GM12891 (cell line): Measurements from ENCODE around the gene ADAMTS10.
"Not testable (repeated sequence)": the region's sequence is repeated elsewhere in the genome, so short reads cannot be mapped to it uniquely, and the experiment has no call there.

ENCODE experiments used
- DNase-seq: peaks from one replicate; pipeline ENCODE4 v3.0.0; 2011; ENCODE audit warnings: low spot score; ENCODE audit not compliant: insufficient read length
- FAIRE-seq: peaks from 2 replicates; lab custom pipeline; 2011; peaks lifted over from hg19 to GRCh38; lab: Jason Lieb, UNC
- PAX5 ChIP-seq: IDR thresholded peaks from 2 replicates; pipeline ENCODE4 v1.6.1; 2011; ENCODE audit warnings: low read length, moderate library complexity, mild to moderate bottlenecking; ENCODE audit not compliant: insufficient read depth, severe bottlenecking
- POLR2A ChIP-seq: IDR thresholded peaks from 2 replicates; pipeline ENCODE4 v1.6.1; 2011; ENCODE audit warnings: low read depth, low read length, control low read depth
- POLR2AphosphoS5 ChIP-seq: IDR thresholded peaks from 2 replicates; pipeline ENCODE4 v1.6.1; 2011; ENCODE audit warnings: low read depth, low read length, control low read depth
- POU2F2 ChIP-seq: IDR thresholded peaks from 2 replicates; pipeline ENCODE4 v1.6.1; 2011; ENCODE audit warnings: low read depth, mild to moderate bottlenecking, control low read depth, low read length, moderate library complexity
- SPI1 ChIP-seq: IDR thresholded peaks from 2 replicates; pipeline ENCODE4 v1.6.1; 2011; ENCODE audit warnings: low read depth, low read length, control low read depth
- TAF1 ChIP-seq: IDR thresholded peaks from 2 replicates; pipeline ENCODE4 v1.6.1; 2011; ENCODE audit warnings: low read depth, low read length, control low read depth

The ADAMTS10 gene

DNA sequence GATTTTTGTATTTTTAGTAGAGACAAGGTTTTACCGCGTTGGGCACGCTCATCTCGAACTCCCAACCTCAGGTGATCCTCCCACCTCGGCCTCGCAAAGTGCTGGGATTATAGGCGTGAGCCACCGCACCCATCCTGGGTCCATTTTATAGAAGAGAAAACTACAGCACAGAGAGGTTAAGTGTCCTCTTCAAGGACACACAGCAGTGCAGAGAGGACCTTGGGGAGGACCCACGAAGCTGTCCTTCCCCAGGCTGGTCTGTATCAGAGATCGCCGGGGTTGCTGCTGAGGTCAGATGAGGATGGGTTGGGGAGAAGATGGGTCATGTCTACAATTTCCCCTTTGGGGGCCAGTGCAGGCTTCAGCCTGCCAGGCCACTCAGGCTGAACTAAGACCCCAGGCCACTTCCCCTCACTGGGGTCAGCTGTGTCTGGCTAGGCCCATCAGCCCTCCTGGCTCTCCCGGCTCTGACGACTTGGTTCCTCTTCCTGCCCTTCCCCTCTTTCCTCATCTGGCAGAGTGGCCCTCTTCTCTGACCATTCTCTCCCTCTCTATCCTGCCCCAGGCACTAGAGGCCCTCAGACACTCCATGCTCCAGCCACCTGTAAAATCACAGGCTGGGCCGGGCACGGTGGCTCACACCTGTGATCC lies 42.9 kb downstream of the ADAMTS10 start:
- FAIRE-seq, result no peak
- no peak for DNase-seq
- TF ChIP-seq POU2F2, result no peak
- TF ChIP-seq POLR2A, result no peak
- no peak for TF ChIP-seq PAX5
- TF ChIP-seq TAF1, result no peak

DNA sequence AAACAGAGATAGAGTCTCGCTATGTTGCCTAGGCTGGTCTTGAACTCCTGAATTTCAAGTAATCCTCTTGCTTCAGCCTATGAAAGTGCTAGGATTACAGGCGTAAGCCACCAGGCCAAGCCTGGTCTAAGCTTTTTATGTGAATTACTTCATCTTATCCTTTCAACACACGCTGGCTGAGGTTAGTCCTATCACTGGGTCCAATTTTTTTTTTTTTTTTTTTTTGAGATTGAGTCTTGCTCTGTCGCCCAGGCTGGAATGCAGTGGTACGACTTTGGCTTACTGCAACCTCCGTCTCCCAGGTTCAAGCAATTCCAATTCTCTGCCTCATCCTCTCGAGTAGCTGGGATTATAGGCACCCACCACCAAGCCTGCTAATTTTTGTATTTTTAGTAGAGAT lies 43.7 kb downstream of the ADAMTS10 start:
- DNase-seq (no peak), FAIRE-seq (no peak)

DNA sequence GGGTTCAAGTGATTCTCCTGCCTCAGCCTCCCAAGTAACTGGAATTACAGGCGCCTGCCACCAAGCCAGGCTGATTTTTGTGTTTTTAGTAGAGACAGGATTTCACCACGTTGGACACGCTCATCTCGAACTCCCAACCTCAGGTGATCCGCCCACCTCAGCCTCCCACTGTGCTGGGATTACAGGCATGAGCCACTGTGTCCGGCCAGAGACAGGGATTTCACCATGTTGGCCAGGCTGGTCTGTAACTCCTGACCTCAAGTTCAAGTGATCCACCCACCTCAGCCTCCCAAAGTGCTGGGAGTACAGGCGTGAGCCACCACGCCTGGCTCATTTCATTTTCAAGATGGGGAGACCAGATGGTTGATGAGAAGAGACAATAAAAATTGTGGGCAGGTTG lies 45.6 kb downstream of the ADAMTS10 start:
- DNase-seq, FAIRE-seq: not testable (repeated sequence)

More for the DNA sequence above, 43.7 kb downstream of the ADAMTS10 start:
- TF ChIP-seq PAX5, result no peak
- TF ChIP-seq TAF1, result no peak
- no peak for TF ChIP-seq SPI1
- TF ChIP-seq POLR2AphosphoS5, result no peak
- no peak for TF ChIP-seq POLR2A
- TF ChIP-seq POU2F2, result no peak

DNA sequence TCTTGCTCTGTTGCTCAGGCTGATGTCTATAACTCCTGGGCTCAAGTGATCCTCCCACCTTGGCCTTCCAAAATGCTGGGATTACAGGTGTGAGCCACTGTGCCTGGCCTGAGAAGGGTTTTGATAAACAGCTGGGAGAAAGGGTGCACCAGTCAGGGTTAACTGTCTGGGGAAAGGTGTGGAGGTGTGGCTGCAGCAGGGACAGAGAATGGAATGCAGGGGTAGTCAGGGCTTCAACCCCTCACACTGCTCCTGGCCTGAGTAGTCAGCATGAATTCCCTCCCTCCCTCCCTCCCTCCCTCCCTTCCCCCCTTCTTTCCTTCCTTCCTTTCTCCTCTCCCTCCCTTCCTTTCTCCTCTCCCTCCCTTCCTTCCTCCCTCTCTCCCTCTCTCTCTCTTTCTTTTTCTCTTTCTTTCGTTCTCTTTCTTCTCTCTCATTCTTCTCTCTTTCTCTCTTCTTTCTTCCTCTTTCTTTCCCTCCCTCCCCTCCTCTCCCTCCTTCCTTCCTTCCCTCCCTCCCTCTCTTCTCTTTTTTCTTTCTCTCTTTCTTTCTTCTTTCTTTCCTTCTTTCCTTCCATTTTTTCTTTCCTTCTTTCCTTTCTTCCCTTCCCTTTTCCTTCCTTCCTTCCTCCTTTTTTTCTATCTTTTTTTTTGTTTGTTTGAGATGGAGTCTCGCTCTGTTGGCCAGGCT lies 49.3 kb downstream of the ADAMTS10 start:
- DNase-seq, result no peak
- TF ChIP-seq POLR2AphosphoS5, result no peak
- TF ChIP-seq SPI1, result no peak
- TF ChIP-seq PAX5, result no peak

DNA sequence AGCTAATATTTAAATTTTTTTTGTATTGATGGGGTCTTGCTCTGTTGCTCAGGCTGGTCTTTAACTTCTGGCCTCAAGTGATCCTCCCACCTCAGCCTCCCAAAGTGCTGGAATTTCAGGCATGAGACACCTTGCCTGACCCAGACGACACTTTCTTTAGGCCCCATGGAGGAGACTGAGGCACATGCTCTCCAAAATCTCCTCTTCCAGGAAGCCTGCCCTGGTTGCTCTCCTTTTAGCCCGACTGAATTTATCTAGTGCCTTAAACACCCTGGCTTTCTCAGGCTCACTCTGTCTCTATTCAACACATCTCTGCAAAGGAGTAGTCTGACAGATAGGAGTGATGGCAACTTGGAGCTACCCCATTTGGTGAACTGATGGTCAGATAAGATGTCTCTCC lies 52.2 kb downstream of the ADAMTS10 start:
- FAIRE-seq (no peak), DNase-seq (no peak)
- TF ChIP-seq POU2F2, result no peak

More for the DNA sequence above, 49.3 kb downstream of the ADAMTS10 start:
- FAIRE-seq, result no peak

DNA sequence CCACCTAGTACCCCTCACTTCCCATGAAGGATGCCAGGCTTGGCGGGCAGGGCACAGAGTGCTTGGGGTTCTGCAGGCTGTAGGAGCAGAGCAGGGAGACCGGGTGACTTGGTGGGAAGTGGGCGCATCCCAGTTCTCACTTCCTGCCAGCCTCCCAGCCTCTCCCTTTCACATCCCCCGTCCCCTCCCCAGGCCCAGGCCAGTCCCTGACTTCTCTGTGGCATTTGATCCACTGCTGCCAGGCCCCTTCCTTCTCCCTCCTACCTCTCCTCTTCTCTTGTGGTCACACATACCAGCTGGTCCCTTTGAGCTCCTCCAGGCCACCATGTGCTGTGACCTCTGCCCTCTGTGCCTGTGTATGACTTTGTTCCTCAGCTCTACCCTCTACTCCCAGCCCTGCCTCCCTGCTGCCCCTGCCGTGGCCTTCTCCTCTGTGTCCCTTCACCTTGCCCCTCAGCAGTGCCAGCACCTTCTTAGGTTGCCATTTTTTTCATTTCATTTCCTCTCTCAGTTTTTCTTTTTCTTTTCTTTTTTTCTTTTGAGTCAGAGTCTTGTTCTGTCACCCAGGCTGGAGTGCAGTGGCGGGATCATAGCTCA lies 52.8 kb downstream of the ADAMTS10 start:
- no peak for TF ChIP-seq POLR2A
- no peak for TF ChIP-seq POLR2AphosphoS5
- no peak for TF ChIP-seq PAX5
- DNase-seq (no peak), FAIRE-seq (no peak)

DNA sequence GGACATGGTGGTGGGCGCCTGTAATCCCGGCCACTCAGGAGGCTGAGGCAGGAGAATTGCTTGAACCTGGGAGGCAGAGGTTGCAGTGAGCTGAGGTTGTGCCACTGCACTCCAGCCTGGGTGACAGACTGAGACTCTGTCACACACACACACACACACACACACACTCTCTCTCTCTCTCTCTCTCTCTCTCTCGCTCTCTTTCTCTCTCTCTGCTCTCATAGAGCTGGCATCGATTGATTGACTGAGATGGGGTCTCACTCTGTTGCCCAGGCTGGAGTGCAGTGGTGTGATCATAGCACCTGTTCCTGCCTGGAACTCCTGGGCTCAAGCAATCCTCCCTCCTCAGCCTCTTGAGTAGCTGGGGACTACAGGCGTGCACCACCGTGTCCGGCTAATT lies 56.8 kb downstream of the ADAMTS10 start:
- not testable (repeated sequence) for DNase-seq, FAIRE-seq

DNA sequence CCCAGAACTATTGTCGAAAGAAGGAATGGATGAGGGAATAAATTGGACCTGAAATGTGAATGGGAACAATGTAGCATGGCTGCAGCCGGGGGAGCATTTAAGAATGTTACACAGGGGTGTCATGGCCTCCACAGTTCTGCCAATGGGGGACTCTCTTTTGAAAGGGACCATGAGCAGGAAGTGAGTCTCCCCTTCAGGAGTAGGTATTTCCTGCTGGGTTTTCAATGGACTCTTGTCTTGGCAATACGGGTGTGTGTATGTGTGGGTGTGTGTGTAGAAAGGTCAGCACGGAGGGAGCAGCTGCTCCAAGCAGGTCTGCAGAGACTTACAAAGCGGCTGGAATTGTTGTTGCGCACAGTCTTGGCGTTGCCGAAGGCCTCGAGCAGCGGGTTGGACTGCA lies 57.7 kb downstream of the ADAMTS10 start:
- no peak for FAIRE-seq
- no peak for DNase-seq
- TF ChIP-seq PAX5, result no peak
- no peak for TF ChIP-seq POU2F2
- TF ChIP-seq SPI1, result no peak
- no peak for TF ChIP-seq POLR2AphosphoS5
- no peak for TF ChIP-seq TAF1
- TF ChIP-seq POLR2A, result no peak

DNA sequence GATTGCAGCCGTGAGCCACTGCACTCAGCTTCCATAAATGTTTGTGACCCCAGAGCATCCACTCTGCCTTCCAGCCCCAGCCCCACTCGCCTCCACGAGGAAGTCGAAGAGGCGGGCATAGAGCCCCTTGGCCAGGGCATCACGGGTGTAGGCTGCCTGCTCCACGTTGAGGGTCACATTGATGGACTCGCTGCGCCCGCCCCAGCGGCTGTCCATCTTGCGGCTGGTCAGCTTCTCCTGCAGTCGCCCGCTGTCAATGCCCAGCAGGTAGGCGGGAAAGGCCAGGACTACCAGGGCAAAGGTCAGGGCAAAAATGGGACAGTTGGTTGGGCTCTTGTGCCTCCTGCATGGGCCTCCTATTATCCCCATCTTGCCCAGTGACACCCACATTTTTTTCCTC lies 60.4 kb downstream of the ADAMTS10 start:
- FAIRE-seq (no peak), DNase-seq (no peak)
- TF ChIP-seq PAX5 (no peak), POU2F2 (no peak), SPI1 (no peak), TAF1 (no peak)

DNA sequence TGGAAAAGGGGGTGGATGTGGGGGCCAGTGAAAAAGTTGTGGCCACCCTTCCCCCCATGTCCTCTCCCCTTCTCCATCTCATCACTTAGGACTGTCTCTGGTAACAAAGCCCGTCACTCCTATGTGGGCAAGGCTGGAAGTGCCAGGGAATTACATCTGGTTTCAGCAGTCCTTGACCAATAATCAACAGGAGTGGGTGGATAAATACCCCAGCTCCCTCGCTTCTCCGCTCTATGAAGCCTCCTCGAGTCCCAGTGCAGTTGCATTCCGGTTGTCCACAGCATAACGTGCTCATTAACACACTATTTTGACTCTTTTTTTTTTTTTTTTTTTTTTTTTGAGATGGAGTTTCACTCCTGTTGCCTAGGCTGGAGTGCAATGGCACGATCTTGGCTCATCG lies 64.8 kb downstream of the ADAMTS10 start:
- TF ChIP-seq TAF1 (no peak), POLR2AphosphoS5 (no peak), SPI1 (no peak), POLR2A (no peak), POU2F2 (no peak), PAX5 (no peak)
- DNase-seq, result no peak
- FAIRE-seq, result no peak

DNA sequence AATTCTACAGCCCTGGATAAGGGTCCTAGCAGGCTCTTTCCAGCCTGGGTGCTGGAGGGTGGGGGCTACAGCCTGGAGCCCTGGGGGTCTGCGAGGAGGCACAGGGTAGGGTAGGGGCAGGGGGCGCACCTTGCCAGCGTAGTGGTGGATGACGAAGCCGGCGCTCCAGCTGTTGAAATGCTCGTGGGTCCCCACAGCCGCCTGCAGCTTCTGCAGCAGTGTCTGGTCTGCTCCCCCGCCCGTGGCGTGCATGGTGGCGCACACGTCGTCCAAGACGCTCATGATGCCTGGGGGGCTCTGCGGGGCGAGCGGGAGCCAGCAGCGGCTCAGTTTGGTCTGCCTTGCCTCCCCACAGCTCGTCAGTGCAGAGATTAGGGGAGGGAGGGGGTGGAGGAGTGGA lies 66.3 kb downstream of the ADAMTS10 start:
- FAIRE-seq, result no peak
- TF ChIP-seq TAF1 (no peak), PAX5 (no peak), SPI1 (no peak), POLR2A (no peak), POLR2AphosphoS5 (no peak), POU2F2 (no peak)

More for the DNA sequence above, 66.3 kb downstream of the ADAMTS10 start:
- no peak for DNase-seq
